IPS-NIHi7 (cell line): Measurements from ENCODE around the gene EIF2S1.
"Not testable (repeated sequence)": the region's sequence is repeated elsewhere in the genome, so short reads cannot be mapped to it uniquely, and the experiment has no call there.

Source experiments
- DNase-seq: peaks from one replicate; pipeline ENCODE4 v3.0.0; 2012; ENCODE audit warnings: mixed read lengths; ENCODE audit errors: extremely low spot score

The EIF2S1 gene

GRCh38 chr14:67371247-67372148 is 11.4 kb downstream of the EIF2S1 start:
- no peak for DNase-seq

GRCh38 chr14:67372833-67373232 is 12.7 kb downstream of the EIF2S1 start:
- no peak for DNase-seq

GRCh38 chr14:67373347-67373746 is 13.2 kb downstream of the EIF2S1 start:
- no peak for DNase-seq

DNA sequence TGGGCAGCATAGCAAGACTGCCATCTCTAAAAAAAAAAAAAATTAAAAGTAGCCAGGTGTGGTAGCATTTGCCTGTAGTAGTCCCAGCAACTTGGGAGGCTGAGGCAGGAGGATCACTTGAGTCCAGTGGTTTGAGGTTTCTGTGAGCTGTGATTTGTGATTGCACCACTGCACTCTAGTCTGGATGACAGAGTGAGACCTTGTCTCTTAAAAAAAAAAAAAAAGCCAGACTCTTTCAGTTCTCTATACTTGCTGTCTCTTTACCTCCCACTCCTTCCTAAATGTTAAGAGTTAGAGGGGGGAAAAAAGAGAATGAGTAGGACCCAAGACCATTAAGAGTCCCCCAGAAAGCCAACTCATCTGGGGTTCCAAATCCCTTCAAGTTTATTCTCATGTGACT is 17.8 kb downstream of the EIF2S1 start:
- DNase-seq: no peak

- no peak for DNase-seq
Measured at GRCh38 chr14:67385120-67385519, 25.0 kb downstream of the EIF2S1 start.

GRCh38 chr14:67385618-67386017 is 25.5 kb downstream of the EIF2S1 start:
- no peak for DNase-seq

DNA sequence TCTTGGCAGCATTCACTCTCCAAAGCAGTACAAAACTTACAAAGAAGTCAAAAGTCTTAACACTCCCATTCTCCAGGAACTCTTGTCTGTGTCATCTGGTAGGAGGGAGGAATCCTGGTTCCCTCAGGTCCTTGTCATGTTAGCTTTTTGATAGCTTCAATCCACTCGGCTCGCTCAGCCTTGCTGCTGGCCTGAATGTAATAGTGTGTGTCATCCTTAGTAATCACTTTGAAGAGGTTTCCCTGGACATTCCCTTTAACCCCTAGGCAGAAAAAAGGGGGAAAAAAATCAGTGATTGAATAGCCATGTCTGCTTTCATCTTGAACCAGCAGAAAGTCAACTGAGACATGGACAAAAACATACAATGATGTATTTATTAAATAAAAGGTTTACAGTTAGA is 27.1 kb downstream of the EIF2S1 start:
- DNase-seq: no peak

DNA sequence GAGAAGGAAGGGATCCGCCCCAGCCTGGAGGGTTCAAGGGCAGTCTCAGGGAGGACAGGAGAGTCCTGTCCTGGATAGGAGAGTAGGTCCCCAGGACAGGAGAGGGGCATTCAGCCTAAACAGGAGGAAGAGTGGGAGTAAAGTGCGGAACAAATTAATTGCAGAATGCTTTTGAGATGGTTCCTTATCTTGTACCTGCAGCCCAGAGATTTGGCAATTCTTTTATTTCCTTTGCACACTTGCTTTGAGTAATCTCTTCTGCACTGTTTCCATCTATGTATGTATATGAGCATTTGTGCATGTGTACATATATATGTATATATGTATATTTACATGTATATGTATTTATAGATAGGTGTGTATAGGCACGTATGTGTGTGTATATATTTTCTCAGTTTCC is 29.1 kb downstream of the EIF2S1 start:
- no peak for DNase-seq

DNA sequence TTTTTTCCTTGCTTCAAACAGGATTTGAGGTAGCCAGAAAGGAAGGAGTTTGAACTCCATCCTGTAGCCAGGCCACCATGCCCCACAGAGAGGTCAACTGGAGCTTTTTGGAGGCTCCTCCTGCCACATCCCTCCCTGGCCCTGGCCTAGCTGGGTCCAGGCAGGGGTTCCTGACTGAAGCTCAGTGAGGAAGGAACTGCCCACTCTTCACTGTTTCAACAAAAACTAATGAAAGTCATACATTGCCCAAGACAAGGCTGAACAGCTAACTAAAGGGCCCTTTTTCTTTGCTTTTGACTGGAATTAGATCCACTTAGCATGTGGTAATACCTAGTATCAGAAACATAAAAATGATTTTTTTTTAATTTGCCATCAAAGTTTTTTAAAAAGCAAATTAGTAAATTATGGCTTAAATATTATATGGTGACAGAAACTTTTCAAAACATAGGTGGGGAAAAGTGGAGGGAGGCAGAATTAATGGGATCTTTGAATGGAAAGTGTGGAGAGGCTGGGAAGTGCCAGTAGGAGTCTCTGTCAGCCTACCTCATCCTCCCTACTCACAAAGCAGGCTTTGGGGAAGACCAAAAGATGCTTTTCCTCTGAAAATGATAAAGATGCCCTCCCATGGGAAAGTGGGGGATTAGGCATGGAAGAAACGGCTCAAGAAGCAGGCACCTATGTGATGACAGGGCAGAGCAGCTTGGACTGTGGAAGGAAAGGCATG is 29.8 kb downstream of the EIF2S1 start:
- DNase-seq: no peak

GRCh38 chr14:67391268-67391667 is 31.1 kb downstream of the EIF2S1 start:
- no peak for DNase-seq

DNA sequence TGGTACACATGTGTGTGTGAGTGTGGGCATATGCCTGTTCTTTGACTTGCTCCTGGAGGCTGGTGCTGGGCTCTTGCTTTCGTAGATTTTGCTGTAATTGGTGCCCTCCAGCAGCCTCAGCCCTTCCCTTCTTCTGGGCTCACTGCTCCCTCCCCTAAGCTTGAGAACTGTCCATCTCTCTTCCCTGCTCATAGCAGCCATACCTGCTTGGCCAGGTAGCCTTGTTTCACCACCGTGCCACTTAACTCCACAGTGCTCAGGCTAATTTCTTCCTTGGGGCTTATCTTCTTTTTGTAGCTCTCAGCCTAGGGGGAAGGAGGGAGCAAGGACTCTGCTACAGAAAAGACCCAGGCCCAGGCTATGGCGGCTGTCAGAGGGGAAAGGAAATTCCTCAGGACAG is 32.0 kb downstream of the EIF2S1 start:
- DNase-seq: no peak

DNA sequence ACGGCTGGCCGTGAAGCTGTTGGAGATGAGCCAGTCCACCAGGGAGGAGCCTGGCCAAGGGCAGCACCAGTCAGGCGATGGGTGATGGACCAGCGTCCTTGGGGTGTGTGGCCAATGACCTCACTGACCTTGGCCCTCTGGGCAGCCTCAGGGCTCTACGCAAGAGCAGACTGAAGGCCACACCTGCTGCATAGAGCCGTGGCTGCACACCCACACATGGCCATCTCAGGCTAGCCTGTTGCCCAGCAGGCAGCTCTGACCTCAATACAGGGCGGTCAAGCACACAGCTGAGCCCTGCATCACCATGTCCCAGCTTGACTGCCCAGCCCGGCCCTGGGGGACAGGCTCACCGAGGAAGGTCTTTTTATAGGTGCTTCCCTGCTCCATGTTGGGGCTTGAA is 32.7 kb downstream of the EIF2S1 start:
- no peak for DNase-seq

DNA sequence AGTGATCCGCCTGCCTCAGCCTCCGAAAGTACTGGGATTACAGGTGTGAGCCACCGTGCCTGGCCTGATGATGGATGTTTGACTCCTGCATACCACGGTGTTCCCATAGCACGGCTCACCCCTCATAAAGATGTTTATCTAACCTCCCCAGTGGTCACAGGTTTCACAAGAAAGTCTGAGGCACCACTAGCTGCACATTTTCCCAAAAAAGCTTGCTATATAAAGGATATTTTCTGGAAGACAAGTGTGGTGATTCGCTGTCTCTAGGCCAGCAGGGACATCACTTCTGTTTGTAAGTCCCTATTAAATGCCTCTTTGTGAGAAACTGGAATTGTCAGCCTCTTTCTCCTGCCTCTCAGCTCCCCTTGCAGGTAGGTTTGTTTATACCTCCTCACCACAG is 33.6 kb downstream of the EIF2S1 start:
- DNase-seq: no peak

DNA sequence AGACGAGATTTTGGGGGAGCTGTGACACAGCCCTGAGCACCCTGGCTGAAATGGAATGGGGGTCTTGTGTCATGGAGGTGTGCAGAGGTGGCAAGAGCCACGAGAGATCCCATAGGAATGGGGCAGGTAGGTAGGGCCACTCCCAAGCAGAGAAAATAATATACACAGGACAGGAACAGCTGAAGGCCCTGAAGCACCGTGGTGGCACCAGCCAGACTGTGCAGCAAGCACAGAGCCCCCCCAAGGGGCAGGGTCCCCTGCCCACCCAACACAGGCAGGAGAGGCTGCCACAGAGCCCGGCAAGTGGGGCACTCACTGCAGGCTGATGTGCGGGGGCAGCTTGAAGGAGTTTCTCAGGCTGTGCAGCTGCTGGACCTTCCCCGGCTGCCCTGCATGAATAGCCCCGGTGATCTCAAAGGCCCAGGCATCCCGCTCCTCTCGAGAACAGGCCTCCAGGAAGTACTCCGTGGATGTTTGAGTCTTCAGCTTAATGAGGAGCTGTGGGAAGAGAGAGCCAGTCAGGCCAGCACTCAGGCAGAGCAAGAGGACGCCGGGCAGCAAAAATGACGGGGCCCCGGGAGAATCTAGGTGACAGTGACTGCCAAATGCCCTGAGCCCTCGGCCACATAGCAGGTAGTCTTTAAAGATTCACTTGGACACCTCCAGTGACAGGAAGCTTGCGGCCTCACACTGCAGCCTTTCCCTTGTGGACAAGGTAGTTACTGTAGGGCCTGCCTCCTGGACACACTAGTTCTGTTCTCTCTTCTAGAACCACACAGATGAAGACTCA is 35.2 kb downstream of the EIF2S1 start:
- DNase-seq: no peak

GRCh38 chr14:67395876-67396189 is 35.7 kb downstream of the EIF2S1 start:
- no peak for DNase-seq

GRCh38 chr14:67396381-67396970 is 36.3 kb downstream of the EIF2S1 start:
- DNase-seq: no peak

DNA sequence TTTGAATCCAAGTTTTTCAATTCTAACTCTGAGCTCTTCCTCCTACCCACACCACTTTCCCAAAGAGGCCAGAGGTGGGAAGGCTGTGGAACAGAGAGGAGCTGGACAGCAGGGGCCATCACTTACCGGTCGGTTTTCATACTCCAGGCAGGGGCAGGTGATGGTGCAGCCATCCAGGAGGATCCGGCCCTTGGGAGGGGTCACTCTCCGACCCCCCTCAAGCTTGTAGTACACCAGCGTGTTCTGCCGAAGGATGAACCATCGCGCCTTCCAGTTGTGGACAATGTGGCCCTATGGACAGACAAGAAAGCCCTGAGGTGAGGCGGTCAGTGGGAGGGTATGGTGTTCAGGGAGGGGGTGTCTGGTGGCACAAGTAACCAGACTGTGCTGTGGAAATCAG is 37.4 kb downstream of the EIF2S1 start:
- no peak for DNase-seq

DNA sequence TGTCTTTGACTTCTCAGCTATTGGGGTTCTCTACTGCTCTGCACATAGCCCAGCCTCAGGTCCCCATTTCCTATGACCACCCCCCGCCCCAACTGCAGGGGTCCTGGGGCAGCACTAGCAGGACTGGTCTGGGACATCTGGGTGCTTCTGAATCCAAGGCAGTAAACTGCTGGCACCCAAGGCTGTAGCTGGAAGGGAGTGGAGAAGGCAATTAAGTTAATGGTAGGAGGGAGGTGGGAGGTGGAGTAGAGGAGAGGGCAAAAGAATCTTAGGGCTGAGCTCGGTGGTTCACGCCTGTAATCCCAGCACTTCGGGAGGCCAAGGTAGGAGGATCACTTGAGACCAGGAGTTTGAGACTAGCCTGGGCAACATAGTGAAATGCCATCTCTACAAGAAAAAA is 40.3 kb downstream of the EIF2S1 start:
- DNase-seq: no peak

GRCh38 chr14:67405771-67406170 is 45.6 kb downstream of the EIF2S1 start:
- no peak for DNase-seq

GRCh38 chr14:67408122-67408801 is 48.1 kb downstream of the EIF2S1 start:
- DNase-seq: not testable (repeated sequence)

GRCh38 chr14:67409461-67409860 is 49.3 kb downstream of the EIF2S1 start:
- DNase-seq: no peak

- DNase-seq: no peak
Measured at GRCh38 chr14:67410313-67410712, 50.2 kb downstream of the EIF2S1 start.
